Measurements from ENCODE around the gene SEPSECS. TPM values are rescaled to one million over a fixed set of nuclear protein-coding genes. Genes with fewer than 3 reads are reported as not detected.

Gene SEPSECS
- total and polyA plus RNA-seq, 2 of the 13 experiments (the other 11 are each of a cell fraction or from before 2014, with no cell fraction given) = 9.4 to 14.3 TPM

GRCh38 chr4:25178838-25179261, 18.6 kb upstream of the SEPSECS start (continued):
- TF ChIP-seq THAP7 (CRISPR knock-in tag; IDR thresholded peaks at IDR 0.05) (no peak), GABPB1 (CRISPR knock-in tag; IDR thresholded peaks at IDR 0.05) (no peak), MAX (IDR thresholded peaks at IDR 0.05) (peak; percentile 78), ZBTB20 (CRISPR knock-in tag; IDR thresholded peaks at IDR 0.05; ENCODE audit: borderline replicate concordance, low read depth) (no peak; the same call in 1 of the 2 replicates), CBFB (CRISPR knock-in tag; IDR thresholded peaks at IDR 0.05) (no peak), MIER2 (CRISPR knock-in tag; IDR thresholded peaks at IDR 0.05) (no peak), KDM5B (CRISPR knock-in tag; IDR thresholded peaks at IDR 0.05; ENCODE audit: borderline replicate concordance) (no peak), JARID2 (CRISPR knock-in tag; IDR thresholded peaks at IDR 0.05; ENCODE audit: insufficient replicate concordance) (no peak), MEIS1 (CRISPR knock-in tag; IDR thresholded peaks at IDR 0.05; ENCODE audit: borderline replicate concordance) (no peak), NCOA2 (CRISPR knock-in tag; IDR thresholded peaks at IDR 0.05) (peak; percentile 55; the same call in 1 of the 2 replicates), FOXO1 (CRISPR knock-in tag; IDR thresholded peaks at IDR 0.05) (peak; percentile 83; the same call in 1 of the 2 replicates), DNMT1 (CRISPR knock-in tag; IDR thresholded peaks at IDR 0.05) (no peak), STAG1 (CRISPR knock-in tag; IDR thresholded peaks at IDR 0.05) (no peak), ZFY (CRISPR knock-in tag; IDR thresholded peaks at IDR 0.05) (no peak), AHR (CRISPR knock-in tag; IDR thresholded peaks at IDR 0.05) (no peak), DMTF1 (CRISPR knock-in tag; IDR thresholded peaks at IDR 0.05) (no peak), BRCA1 (CRISPR knock-in tag; IDR thresholded peaks at IDR 0.05) (no peak), PPARG (CRISPR knock-in tag; conservative IDR thresholded peaks at IDR 0.05) (no peak), ADNP (CRISPR knock-in tag; IDR thresholded peaks at IDR 0.05) (no peak), GATAD2A (CRISPR knock-in tag; IDR thresholded peaks at IDR 0.05) (peak; percentile 60), ZNF609 (CRISPR knock-in tag; IDR thresholded peaks at IDR 0.05; ENCODE audit: borderline replicate concordance) (no peak)
